ENCODE results near the gene MALSU1. TPM values are rescaled to one million over a fixed set of nuclear protein-coding genes. Genes with fewer than 3 reads are reported as not detected.

Gene MALSU1
- total RNA-seq, 4 donors from 2014 or later: 26.2 to 165 (median 50.1) TPM; not detected in 1

DNA sequence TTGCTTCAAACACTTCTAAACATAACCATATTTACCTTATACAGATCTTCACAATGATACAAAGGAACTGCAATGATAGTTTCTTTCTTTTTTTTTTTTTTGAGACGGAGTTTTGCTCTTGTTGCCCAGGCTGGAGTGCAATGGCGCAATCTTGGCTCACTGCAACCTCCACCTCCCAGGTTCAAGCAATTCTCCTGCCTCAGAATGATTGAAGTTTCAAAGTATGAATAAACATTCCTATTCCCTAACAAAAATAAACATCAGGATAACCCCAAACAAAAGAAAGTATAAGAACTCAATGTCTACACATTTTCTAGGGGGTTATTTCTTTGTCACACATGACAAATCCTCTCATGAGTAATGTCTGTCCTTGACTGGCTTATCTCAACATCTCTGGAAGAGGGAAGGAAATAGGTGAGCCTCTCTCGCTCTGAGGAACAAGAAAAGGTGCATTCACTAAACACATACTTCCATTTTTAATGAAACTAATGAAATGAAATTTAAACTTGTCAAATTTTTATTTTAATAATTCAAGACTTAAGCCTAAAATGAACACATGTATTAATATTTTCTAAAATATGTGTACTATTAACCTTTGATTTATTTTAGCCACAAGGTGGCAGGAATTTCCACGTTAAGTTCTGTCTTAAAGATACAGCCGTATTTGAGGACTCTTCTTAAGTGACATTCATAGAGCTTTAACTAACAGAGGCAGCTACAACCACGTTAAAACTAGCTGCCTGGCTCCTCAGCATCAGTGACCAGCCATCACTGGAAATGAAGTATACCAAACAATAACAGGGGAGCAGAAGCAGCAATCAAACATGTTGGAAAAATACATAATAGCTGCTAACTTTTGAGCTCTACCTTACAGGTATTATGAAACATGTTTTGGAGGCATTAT lies 58.3 kb downstream of the MALSU1 start:
- Histone ChIP-seq H3K36me3 (no peaks in the 10 kb centered on the region), H3K27me3 (peaks cover 6% of the 10 kb centered on the region), H3K4me3 (no peak overlapping the region), H3K4me1 (no peaks in the 10 kb centered on the region), H3K9me3 (no peaks in the 10 kb centered on the region), H3K27ac (no peak overlapping the region)
- no peak for DNase-seq
- WGBS, 2 donors (ENCODE audit: low coverage in 1 of 2): 19 to 23% methylated on average over 6 of the region's 6 CpGs
- in situ Hi-C loops (cut with MboI; ENCODE audit: low pct_ligation_motif_present in 1 of 4, low pct_unique_long_range_greater_than_20kb in 1 of 4, low sequenced_read_pairs in 3 of 4) (no loop called here), intact Hi-C loops (cut with DNase I; ENCODE audit: low total_unique reads) (no loop called here)
- TF ChIP-seq, protein P1, sequence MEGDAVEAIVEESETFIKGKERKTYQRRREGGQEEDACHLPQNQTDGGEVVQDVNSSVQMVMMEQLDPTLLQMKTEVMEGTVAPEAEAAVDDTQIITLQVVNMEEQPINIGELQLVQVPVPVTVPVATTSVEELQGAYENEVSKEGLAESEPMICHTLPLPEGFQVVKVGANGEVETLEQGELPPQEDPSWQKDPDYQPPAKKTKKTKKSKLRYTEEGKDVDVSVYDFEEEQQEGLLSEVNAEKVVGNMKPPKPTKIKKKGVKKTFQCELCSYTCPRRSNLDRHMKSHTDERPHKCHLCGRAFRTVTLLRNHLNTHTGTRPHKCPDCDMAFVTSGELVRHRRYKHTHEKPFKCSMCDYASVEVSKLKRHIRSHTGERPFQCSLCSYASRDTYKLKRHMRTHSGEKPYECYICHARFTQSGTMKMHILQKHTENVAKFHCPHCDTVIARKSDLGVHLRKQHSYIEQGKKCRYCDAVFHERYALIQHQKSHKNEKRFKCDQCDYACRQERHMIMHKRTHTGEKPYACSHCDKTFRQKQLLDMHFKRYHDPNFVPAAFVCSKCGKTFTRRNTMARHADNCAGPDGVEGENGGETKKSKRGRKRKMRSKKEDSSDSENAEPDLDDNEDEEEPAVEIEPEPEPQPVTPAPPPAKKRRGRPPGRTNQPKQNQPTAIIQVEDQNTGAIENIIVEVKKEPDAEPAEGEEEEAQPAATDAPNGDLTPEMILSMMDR (IDR thresholded peaks at IDR 0.05): peak in 2 of 5 experiments; percentile 9 to 14
- TF ChIP-seq POLR2AphosphoS5 (IDR thresholded peaks at IDR 0.05) (no peak), POLR2A (IDR thresholded peaks at IDR 0.05) (no peak)

DNA sequence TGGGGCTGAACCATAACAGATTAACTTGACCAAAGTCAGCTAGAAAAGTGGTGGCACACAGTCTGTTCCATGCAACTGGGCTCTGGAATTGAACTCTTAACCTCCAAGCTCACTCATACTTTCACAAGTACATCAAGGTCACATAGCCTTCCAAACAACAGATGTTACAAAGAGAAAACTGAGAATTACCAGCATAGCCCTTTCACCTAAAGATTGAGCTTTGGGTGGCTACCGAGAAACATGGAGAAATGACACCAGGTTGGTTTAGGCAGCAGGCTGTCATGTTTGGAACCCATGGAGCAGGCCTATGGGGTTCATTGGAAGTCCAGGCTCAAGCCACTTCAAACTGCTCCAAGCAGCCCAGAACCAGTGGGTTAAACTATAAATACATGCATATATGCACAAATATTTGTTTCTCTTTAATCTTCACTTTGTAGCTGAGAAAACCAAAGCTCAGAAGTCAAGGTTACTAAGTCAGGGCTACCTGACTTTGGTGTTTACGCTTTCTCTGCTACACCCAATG lies 59.1 kb downstream of the MALSU1 start:
- no peaks in the 10 kb centered on the region for H3K9me3 ChIP-seq
- H3K36me3 ChIP-seq: no peaks in the 10 kb centered on the region
- TF ChIP-seq POLR2A (IDR thresholded peaks at IDR 0.05) (no peak), EP300 (IDR thresholded peaks at IDR 0.05; ENCODE audit: low read depth) (no peak), POLR2AphosphoS5 (IDR thresholded peaks at IDR 0.05) (no peak)
- TF ChIP-seq, protein P1 (IDR thresholded peaks at IDR 0.05): no peak
- WGBS, 2 donors (ENCODE audit: low coverage in 1 of 2): 98 to 100% methylated on average over 1 to 2 of the region's 2 CpGs
- no peak for DNase-seq
- H3K27ac ChIP-seq: no peak overlapping the region
- no peak overlapping the region for H3K4me3 ChIP-seq
- intact Hi-C loops (cut with DNase I; ENCODE audit: low total_unique reads): no loop called here
- no peaks in the 10 kb centered on the region for H3K4me1 ChIP-seq
- in situ Hi-C loops (cut with MboI; ENCODE audit: low pct_ligation_motif_present in 1 of 4, low pct_unique_long_range_greater_than_20kb in 1 of 4, low sequenced_read_pairs in 3 of 4): no loop called here
- peaks cover 6% of the 10 kb centered on the region for H3K27me3 ChIP-seq

Other genes starting within 250 kb of the MALSU1 start
- gene KLHL7, start 193.6 kb upstream of the MALSU1 start, total RNA-seq: 10 to 100 TPM in 3 of 4 donors, 1 to 10 TPM in 1; 9.2 to 27.4 (median 25.3) TPM
- gene NUP42, start 117.3 kb upstream of the MALSU1 start, total RNA-seq: 10 to 100 TPM; 27.6 to 47.0 (median 38.3) TPM
- 10 to 100 TPM in 3 of 4 donors, 1 to 10 TPM in 1; 8.0 to 36.5 (median 27.1) TPM for gene GPNMB, start 52.6 kb upstream of the MALSU1 start, total RNA-seq
- gene IGF2BP3, start 171.2 kb downstream of the MALSU1 start, total RNA-seq: under 1 TPM in 2 of 4 donors, not detected in 2; 0.41 to 0.64 TPM
- gene TRA2A, start 232.6 kb downstream of the MALSU1 start, total RNA-seq: 100 to 1,000 TPM in 2 of 4 donors, 10 to 100 TPM in 2; 31.7 to 199 (median 111) TPM

Data from transverse colon (tissue), 4 donors.